GM18498 (cell line): ENCODE results near the gene BORCS5.

Source experiments
- ATAC-seq: cut with Tn5 transposase; IDR thresholded peaks from one replicate; pipeline ENCODE4 v1.9.1; 2021; ENCODE audit warnings: mild to moderate bottlenecking, moderate library complexity; ENCODE audit not compliant: unreplicated experiment

BORCS5 gene

DNA sequence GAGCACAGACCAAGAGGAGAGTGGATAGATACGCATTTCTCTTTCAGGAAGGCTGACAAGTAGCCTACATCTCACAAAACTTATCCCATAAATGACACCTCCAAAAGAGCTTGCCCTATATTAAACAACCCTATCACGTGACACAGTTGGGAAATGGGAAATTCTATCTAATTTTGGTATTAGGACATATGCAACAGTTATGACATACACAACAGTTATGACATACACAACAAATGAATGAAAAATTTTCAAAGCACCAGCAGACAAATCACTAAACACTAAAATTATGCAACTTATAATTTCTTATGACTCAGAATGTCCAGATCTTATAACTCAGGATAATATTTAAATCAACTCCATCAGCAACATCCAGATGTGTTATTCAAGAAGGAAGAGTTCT lies 151.7 kb downstream of the BORCS5 start:
- ATAC-seq: no peak

DNA sequence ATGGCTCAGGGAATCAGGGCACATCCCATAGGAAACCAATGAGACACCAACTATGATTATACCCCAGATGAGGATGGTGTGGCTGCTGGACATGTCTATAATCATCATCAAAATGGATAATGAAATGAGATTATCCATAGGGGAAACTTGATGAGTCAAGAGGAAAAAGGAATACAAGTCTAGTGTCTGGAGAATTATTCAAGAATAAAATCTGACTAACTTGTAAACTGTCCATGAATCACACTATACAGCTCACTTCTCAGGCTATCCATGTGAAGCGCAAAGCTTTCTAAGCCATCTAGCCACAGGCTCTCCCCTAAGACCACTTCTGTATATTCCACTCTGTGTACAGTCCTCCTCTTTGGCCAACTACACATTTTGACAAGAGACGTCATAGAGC lies 153.3 kb downstream of the BORCS5 start:
- no peak for ATAC-seq

DNA sequence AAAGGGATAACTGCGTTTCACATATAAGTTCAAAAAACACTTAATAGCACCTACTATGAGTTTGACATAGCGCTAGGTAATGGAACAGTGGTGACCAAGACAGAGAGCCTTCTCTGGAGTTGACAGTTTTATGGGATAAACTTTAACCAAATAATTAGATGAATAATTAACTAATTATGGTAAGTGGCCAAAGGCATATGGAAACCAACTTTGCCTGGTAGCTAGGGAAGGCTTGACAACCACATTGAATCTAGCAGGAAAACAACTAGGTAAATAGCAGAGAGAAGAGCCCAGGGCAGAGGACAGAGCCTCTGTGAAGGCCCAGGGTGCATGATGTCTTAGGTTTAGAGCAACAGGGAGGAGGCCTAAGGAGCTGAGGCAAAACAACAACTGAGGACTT lies 153.7 kb downstream of the BORCS5 start:
- ATAC-seq: no peak

DNA sequence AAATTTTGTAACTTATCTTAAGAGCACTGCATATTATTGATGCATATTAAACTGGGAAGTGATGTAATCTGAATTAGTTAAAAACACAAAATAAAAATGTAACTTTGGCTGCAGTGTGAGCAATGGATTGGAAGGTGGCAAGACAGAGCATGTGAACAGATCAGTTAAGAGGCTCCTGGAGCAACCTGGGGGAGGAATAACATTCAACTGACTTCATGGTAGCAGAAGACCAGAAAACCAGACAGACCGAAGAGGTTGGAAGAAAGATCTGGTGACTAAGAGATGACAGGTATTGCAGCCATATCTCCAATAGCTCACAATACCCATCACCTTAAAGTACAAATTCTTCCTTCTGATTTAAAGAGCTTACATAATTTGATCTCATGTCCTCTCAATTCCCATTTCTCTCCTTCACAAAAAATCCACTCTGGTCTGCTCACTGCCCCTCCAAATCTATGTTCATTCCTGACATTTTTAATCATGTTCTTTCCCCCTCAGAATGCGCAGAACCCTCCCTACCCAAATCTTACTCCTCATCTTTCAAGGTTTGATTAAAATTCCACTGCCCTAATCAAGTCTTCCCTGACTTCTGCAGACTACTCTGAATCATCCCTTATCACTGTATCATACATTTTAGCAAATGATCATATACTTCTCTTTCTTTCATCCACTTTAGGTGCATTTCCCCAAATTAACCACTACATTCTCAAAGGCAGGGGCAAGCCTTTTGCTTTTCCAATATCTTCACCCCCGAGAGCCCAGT lies 154.3 kb downstream of the BORCS5 start:
- ATAC-seq: no peak

DNA sequence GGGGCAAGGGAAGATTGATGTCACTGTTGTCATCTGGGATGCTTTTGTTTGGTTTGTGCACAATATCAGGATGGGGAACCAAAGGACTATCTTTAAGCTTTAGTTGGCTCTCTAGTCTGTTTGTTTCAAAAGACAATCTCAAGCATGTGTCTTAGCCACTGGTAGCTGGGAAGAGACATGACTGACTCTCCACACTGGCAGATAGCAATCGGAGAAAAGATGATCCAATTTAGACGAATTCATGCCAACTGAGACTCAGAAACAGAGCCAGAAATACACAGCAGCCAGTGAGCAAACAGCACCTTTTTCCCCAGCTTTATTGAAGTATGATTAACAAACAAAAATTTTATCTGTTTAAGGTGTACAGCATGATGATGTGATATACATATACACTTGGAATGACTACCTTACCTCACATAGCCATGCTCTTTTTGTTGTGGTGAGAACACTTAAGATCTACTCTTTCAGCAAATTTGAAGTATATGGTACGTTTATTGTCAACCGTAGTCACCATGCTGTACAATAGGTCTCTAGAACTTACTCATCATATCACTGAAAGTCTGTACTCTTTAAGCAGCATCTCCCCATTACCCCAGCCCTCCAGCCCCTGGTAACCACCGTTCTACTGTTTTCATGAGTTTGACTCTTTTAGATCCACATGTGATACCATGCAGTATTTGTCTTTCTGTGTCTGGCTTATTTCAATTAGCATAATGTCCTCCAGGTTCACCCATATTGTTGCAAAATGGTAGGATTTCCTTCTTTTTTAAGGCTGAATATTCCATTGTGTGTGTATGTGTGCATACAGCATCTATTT lies 155.2 kb downstream of the BORCS5 start:
- ATAC-seq: no peak

DNA sequence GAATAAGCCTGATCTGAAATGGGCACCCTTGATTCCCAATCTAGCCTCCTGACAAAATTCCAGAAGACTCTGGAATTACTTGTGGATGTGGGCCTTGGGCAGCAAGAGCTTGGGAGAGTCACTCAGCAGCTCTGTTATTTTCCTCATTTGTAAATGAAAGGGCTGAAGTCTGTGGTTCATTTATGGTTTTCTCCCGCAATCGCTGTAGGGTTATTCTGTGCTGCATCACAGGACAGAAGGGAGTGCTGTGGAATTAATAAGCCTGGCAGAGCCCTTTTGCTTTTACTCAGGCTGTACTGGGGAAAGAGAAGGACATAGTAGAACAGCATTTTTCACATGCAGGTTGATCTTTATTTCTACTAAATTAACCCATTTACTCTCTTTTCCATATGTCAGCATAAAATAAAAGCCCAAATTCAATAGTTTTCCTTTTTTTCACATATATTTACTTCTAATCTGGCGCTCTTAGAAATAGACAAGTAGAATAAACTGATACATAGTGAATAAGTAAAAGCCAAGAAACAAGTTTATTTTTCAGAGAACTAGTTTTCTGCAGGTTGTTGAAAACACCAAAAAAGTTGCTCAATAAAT lies 156.6 kb downstream of the BORCS5 start:
- ATAC-seq: no peak

DNA sequence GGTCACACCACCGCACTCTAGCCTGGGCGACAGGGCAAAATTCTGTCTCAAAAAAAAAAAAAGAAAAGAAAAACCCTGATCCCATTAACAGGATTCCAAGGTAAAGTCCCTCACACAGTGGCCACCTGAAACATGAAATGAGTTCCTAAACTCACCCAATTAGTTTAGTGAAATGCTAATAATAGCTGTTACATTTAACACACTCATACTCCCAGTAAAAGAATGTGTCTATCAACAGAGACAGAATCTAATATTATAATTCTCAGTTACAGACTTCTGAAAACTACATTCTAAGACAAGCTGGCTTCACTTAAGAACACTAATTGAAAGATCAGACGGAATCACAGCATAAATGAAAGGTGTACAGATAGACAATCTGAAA lies 161.6 kb downstream of the BORCS5 start:
- no peak for ATAC-seq

DNA sequence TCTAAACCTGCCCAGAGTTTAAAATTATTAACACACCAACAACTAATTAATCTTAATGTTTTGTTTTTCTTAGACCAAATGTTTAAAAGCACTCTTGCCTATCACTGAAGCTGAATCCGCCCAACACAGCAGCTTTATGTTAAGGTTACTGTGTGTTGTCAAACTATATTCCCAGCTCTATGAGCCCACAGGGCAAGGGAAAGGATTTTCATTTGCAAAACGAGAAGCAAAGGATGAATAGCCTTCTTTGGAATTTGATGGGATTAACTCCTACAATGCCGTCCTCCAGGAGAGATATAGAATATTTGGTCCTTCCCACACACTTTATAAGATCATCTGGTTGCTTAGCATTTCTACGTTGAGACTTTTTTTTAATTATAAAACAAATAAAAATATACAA lies 162.0 kb downstream of the BORCS5 start:
- ATAC-seq: no peak
